Measurements from ENCODE around the gene CNIH2. TPM values are rescaled to one million over a fixed set of nuclear protein-coding genes. Genes with fewer than 3 reads are reported as not detected.

CNIH2 gene
- total and polyA plus RNA-seq, 9 of the 15 experiments (the other 6 are each of a cell fraction or from before 2014, with no cell fraction given): 0.26 to 0.89 (median 0.40) TPM; not detected in 4

- TF ChIP-seq NCOA1 (IDR thresholded peaks at IDR 0.05; ENCODE audit: low read depth) (no peak), CHD4 (IDR thresholded peaks at IDR 0.05; ENCODE audit: insufficient read depth, insufficient replicate concordance, low read depth, low read length, poor library complexity, severe bottlenecking) (no peak), ATF7 (IDR thresholded peaks at IDR 0.05) (peak; percentile 99), ZBED1 (IDR thresholded peaks at IDR 0.05) (no peak), CBX8 (IDR thresholded peaks at IDR 0.05; ENCODE audit: borderline replicate concordance, extremely low read depth, low read depth, low read length, poor library complexity, severe bottlenecking) (no peak), BRCA1 (IDR thresholded peaks at IDR 0.05) (no peak), BRCA1 (CRISPR knock-in tag; IDR thresholded peaks at IDR 0.05) (no peak), ZNF316 (IDR thresholded peaks at IDR 0.05) (no peak), ZNF592 (IDR thresholded peaks at IDR 0.05) (no peak; the same call in 1 of the 2 replicates), NONO (IDR thresholded peaks at IDR 0.05; ENCODE audit: low read depth in 2 of 2, low read length in 1 of 2) (peak; percentile 87 to 89), POLR2H (tag; IDR thresholded peaks at IDR 0.05; ENCODE audit: low read depth) (no peak), ZBTB8A (IDR thresholded peaks at IDR 0.05; ENCODE audit: partially characterized antibody) (no peak), ZC3H8 (IDR thresholded peaks at IDR 0.05) (no peak), BRD4 (IDR thresholded peaks at IDR 0.05) (peak; percentile 57; the same call in 1 of the 2 replicates), SMARCA5 (IDR thresholded peaks at IDR 0.05) (no peak), ZNF431 (CRISPR knock-in tag; IDR thresholded peaks at IDR 0.05) (no peak), YBX1 (IDR thresholded peaks at IDR 0.05) (no peak), ZNF780A (CRISPR knock-in tag; IDR thresholded peaks at IDR 0.05) (no peak)
- TF ChIP-seq, protein P1, sequence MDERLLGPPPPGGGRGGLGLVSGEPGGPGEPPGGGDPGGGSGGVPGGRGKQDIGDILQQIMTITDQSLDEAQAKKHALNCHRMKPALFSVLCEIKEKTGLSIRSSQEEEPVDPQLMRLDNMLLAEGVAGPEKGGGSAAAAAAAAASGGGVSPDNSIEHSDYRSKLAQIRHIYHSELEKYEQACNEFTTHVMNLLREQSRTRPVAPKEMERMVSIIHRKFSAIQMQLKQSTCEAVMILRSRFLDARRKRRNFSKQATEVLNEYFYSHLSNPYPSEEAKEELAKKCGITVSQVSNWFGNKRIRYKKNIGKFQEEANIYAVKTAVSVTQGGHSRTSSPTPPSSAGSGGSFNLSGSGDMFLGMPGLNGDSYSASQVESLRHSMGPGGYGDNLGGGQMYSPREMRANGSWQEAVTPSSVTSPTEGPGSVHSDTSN (CRISPR knock-in tag; IDR thresholded peaks at IDR 0.05; ENCODE audit: low read depth): peak; percentile 82
- TF ChIP-seq, protein P1 (tag; conservative IDR thresholded peaks at IDR 0.05; ENCODE audit: low read depth): peak; percentile 98
- TF ChIP-seq, protein P2, sequence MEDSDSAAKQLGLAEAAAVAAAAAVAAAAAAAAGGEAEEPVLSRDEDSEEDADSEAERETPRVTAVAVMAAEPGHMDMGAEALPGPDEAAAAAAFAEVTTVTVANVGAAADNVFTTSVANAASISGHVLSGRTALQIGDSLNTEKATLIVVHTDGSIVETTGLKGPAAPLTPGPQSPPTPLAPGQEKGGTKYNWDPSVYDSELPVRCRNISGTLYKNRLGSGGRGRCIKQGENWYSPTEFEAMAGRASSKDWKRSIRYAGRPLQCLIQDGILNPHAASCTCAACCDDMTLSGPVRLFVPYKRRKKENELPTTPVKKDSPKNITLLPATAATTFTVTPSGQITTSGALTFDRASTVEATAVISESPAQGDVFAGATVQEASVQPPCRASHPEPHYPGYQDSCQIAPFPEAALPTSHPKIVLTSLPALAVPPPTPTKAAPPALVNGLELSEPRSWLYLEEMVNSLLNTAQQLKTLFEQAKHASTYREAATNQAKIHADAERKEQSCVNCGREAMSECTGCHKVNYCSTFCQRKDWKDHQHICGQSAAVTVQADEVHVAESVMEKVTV (CRISPR knock-in tag; IDR thresholded peaks at IDR 0.05): no peak
These were observed 10.9 kb downstream of the CNIH2 start, which contains the start of gene YIF1A (continued) for GRCh38 chr11:66288671-66289547.

All from K562 (cell line).